Nephron progenitor cell (in vitro differentiated cells): ENCODE data around the gene CLEC16A.

Source experiments
- DNase-seq: peaks from one replicate; pipeline ENCODE4 v3.0.0; 2021
- H3K27ac Mint-ChIP-seq: 2 replicates; pipeline ENCODE4 v1.8.0; 2021; ENCODE audit warnings: mild to moderate bottlenecking, moderate library complexity, mixed read lengths
- H3K27me3 Mint-ChIP-seq: 2 replicates; pipeline ENCODE4 v1.8.0; 2021; ENCODE audit warnings: mild to moderate bottlenecking, low read depth, mixed read lengths; ENCODE audit not compliant: poor library complexity
- H3K36me3 Mint-ChIP-seq: 2 replicates; pipeline ENCODE4 v1.8.0; 2021; ENCODE audit warnings: low read depth, mixed read lengths
- H3K4me1 Mint-ChIP-seq: 2 replicates; pipeline ENCODE4 v1.8.0; 2021; ENCODE audit warnings: mixed read lengths
- H3K4me3 Mint-ChIP-seq: 2 replicates; pipeline ENCODE4 v1.8.0; 2021; ENCODE audit warnings: mild to moderate bottlenecking, moderate library complexity, mixed read lengths
- H3K9me3 Mint-ChIP-seq: 2 replicates; pipeline ENCODE4 v1.8.0; 2021; ENCODE audit warnings: mild to moderate bottlenecking, moderate library complexity, mixed read lengths
- TF ChIP-seq, protein P1 (sequence below): fragments of 200-600 bp; sonication (generic); IDR thresholded peaks from 2 replicates; pipeline ENCODE4 v1.5.0; 2021; ENCODE audit warnings: antibody characterized with exemption

CLEC16A gene

GRCh38 chr16:10916534-10916933, 27.8 kb upstream of the CLEC16A start:
- Mint-ChIP-seq H3K9me3 (no peaks in the 10 kb centered on the region), H3K27me3 (peaks cover 20% of the 10 kb centered on the region), H3K27ac (no peak overlapping the region), H3K36me3 (no peaks in the 10 kb centered on the region), H3K4me1 (peaks cover 18% of the 10 kb centered on the region), H3K4me3 (no peak overlapping the region)
- no peak for DNase-seq
- TF ChIP-seq, protein P1, sequence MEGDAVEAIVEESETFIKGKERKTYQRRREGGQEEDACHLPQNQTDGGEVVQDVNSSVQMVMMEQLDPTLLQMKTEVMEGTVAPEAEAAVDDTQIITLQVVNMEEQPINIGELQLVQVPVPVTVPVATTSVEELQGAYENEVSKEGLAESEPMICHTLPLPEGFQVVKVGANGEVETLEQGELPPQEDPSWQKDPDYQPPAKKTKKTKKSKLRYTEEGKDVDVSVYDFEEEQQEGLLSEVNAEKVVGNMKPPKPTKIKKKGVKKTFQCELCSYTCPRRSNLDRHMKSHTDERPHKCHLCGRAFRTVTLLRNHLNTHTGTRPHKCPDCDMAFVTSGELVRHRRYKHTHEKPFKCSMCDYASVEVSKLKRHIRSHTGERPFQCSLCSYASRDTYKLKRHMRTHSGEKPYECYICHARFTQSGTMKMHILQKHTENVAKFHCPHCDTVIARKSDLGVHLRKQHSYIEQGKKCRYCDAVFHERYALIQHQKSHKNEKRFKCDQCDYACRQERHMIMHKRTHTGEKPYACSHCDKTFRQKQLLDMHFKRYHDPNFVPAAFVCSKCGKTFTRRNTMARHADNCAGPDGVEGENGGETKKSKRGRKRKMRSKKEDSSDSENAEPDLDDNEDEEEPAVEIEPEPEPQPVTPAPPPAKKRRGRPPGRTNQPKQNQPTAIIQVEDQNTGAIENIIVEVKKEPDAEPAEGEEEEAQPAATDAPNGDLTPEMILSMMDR = no peak

GRCh38 chr16:10918294-10919002, 25.9 kb upstream of the CLEC16A start:
- Mint-ChIP-seq H3K4me1 (peaks cover 18% of the 10 kb centered on the region), H3K27ac (no peak overlapping the region), H3K9me3 (no peaks in the 10 kb centered on the region), H3K27me3 (peaks cover 9% of the 10 kb centered on the region), H3K36me3 (no peaks in the 10 kb centered on the region), H3K4me3 (no peak overlapping the region)
- TF ChIP-seq, protein P1 = peak; percentile 93
- DNase-seq = peak; percentile 95

DNA sequence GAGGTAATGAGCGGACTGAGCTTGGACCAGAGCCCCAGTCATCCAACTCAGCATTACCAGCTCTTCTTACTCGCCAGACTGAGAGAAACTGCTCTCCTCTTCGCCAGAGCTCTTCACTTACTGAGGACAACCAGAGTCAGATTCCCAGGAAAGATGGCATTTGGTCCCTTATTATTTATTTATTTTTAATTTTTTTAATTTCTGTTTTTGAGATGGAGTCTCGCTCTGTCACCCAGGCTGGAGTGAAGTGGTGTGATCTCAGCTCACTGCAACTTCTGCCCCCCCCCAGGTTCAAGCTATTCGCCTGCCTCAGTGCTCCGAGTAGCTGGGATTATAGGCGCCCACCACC, 25.4 kb upstream of the CLEC16A start:
- Mint-ChIP-seq H3K9me3 (no peaks in the 10 kb centered on the region), H3K27ac (no peak overlapping the region), H3K27me3 (peaks cover 9% of the 10 kb centered on the region), H3K4me3 (no peak overlapping the region), H3K4me1 (peaks cover 18% of the 10 kb centered on the region), H3K36me3 (no peaks in the 10 kb centered on the region)
- TF ChIP-seq, protein P1 = peak; percentile 33
- DNase-seq = no peak

GRCh38 chr16:10920726-10921427, 23.5 kb upstream of the CLEC16A start:
- Mint-ChIP-seq H3K27ac (no peak overlapping the region), H3K27me3 (peaks cover 3% of the 10 kb centered on the region), H3K36me3 (peaks cover 9% of the 10 kb centered on the region), H3K4me1 (peaks cover 18% of the 10 kb centered on the region), H3K9me3 (no peaks in the 10 kb centered on the region), H3K4me3 (no peak overlapping the region)
- TF ChIP-seq, protein P1 = no peak
- DNase-seq = no peak

GRCh38 chr16:10921536-10922327, 22.6 kb upstream of the CLEC16A start:
- H3K4me1 Mint-ChIP-seq = peaks cover 18% of the 10 kb centered on the region
- TF ChIP-seq, protein P1 = no peak

More at GRCh38 chr16:10921536-10922327, 22.6 kb upstream of the CLEC16A start:
- no peak overlapping the region for H3K4me3 Mint-ChIP-seq
- H3K9me3 Mint-ChIP-seq = no peaks in the 10 kb centered on the region
- peaks cover 3% of the 10 kb centered on the region for H3K27me3 Mint-ChIP-seq
- no peak for DNase-seq
- H3K36me3 Mint-ChIP-seq = peaks cover 11% of the 10 kb centered on the region
- H3K27ac Mint-ChIP-seq = no peak overlapping the region
